Smooth muscle cell (in vitro differentiated cells): ENCODE measurements around the gene LUC7L2. TPM values are rescaled to one million over a fixed set of nuclear protein-coding genes. Genes with fewer than 3 reads are reported as not detected.
"Not testable (repeated sequence)": the region's sequence is repeated elsewhere in the genome, so short reads cannot be mapped to it uniquely, and the experiment has no call there.

Experiments
- DNase-seq: peaks from one replicate; lab custom pipeline; 2025; ENCODE audit not compliant: unreplicated experiment; lab: John Stamatoyannopoulos, UW
- H2AFZ ChIP-seq: fragments of 200-600 bp; sonication (generic); 2 replicates; pipeline ENCODE4 v1.6.0; 2016; ENCODE audit warnings: antibody characterized with exemption, low read depth, mild to moderate bottlenecking
- H3F3A ChIP-seq: fragments of 200-600 bp; sonication (generic); 2 replicates; pipeline ENCODE4 v1.6.0; 2017; ENCODE audit warnings: antibody characterized with exemption, low read depth
- H3K27ac ChIP-seq: fragments of 200-600 bp; sonication (generic); 2 replicates; pipeline ENCODE4 v1.5.1; 2016; ENCODE audit warnings: low read depth, mild to moderate bottlenecking
- H3K27me3 ChIP-seq: fragments of 200-600 bp; sonication (generic); 2 replicates; pipeline ENCODE4 v1.6.1; 2016; ENCODE audit warnings: low read depth, mild to moderate bottlenecking
- H3K36me3 ChIP-seq: fragments of 200-600 bp; sonication (generic); 2 replicates; pipeline ENCODE4 v1.5.1; 2016; ENCODE audit warnings: low read depth
- H3K4me1 ChIP-seq: fragments of 200-600 bp; sonication (generic); 2 replicates; pipeline ENCODE4 v1.5.1; 2016; ENCODE audit warnings: low read depth
- H3K4me2 ChIP-seq: fragments of 200-600 bp; sonication (generic); 2 replicates; pipeline ENCODE4 v1.6.0; 2016; ENCODE audit warnings: mild to moderate bottlenecking
- H3K4me3 ChIP-seq: fragments of 200-600 bp; sonication (generic); 2 replicates; pipeline ENCODE4 v1.5.1; 2016; ENCODE audit warnings: mild to moderate bottlenecking
- H3K79me2 ChIP-seq: fragments of 200-600 bp; sonication (generic); 2 replicates; pipeline ENCODE4 v1.6.0; 2016; ENCODE audit warnings: low read depth, mild to moderate bottlenecking
- H3K9ac ChIP-seq: fragments of 200-600 bp; sonication (generic); 2 replicates; pipeline ENCODE4 v1.6.0; 2016; ENCODE audit warnings: low read depth
- H3K9me3 ChIP-seq: fragments of 200-600 bp; sonication (generic); replicated peaks from 2 replicates; pipeline ENCODE4 v1.5.1; 2016; ENCODE audit warnings: low read depth
- H4K20me1 ChIP-seq: fragments of 200-600 bp; sonication (generic); 2 replicates; pipeline ENCODE4 v1.6.0; 2016; ENCODE audit warnings: low read depth
- CTCF ChIP-seq: fragments of 200-600 bp; sonication (generic); IDR thresholded peaks from 2 replicates; pipeline ENCODE4 v1.5.1; 2017; ENCODE audit warnings: borderline replicate concordance, mild to moderate bottlenecking, antibody characterized with exemption; ENCODE audit not compliant: insufficient read depth, poor library complexity, severe bottlenecking
- WGBS: methylation state at CpG from one replicate; pipeline ENCODE4 v1.1.7; 2016; ENCODE audit warnings: low lambda C conversion rate; 5-methylcytosine and 5-hydroxymethylcytosine counted together
- polyA plus RNA-seq: library from polyadenylated mRNA; unstranded; fragments of >200 nt; fragmentation: Nextera tagmentation; extraction: Ambion mirVana; gene quantifications from 2 replicates; pipeline ENCODE4 v1.2.1, GENCODE V29; 2016
- total RNA-seq: library from RNA; depleted of rRNA; stranded (reverse); fragments of >200 nt; gene quantifications from 2 replicates; pipeline ENCODE4 v1.2.3, GENCODE V29; 2014

Gene LUC7L2
- total and polyA plus RNA-seq, 2 experiments from 2014 or later = 60.0 to 70.5 TPM

- H3F3A ChIP-seq = no peaks in the 10 kb centered on the region
- TF ChIP-seq CTCF = no peak
- H3K27ac ChIP-seq = no peak overlapping the region
- H3K4me1 ChIP-seq = no peaks in the 10 kb centered on the region
- no peak overlapping the region for H3K9ac ChIP-seq
- DNase-seq = no peak
- H3K4me2 ChIP-seq = no peak overlapping the region
- no peak overlapping the region for H2AFZ ChIP-seq
- H3K9me3 ChIP-seq = no peaks in the 10 kb centered on the region
- H3K36me3 ChIP-seq = no peaks in the 10 kb centered on the region
- H4K20me1 ChIP-seq = no peaks in the 10 kb centered on the region
- H3K79me2 ChIP-seq = no peaks in the 10 kb centered on the region
- no peak overlapping the region for H3K4me3 ChIP-seq
- no peaks in the 10 kb centered on the region for H3K27me3 ChIP-seq
- 95% methylated on average over 8 of the region's 8 CpGs for WGBS
Measured at GRCh38 chr7:139456511-139456910, 96.8 kb downstream of the LUC7L2 start.

GRCh38 chr7:139457153-139457946 lies 97.7 kb downstream of the LUC7L2 start:
- Histone ChIP-seq H2AFZ (no peak overlapping the region), H3K36me3 (no peaks in the 10 kb centered on the region), H4K20me1 (no peaks in the 10 kb centered on the region), H3K4me3 (no peak overlapping the region), H3K4me2 (no peak overlapping the region), H3K4me1 (no peaks in the 10 kb centered on the region), H3K79me2 (no peaks in the 10 kb centered on the region), H3K9ac (no peak overlapping the region), H3F3A (no peaks in the 10 kb centered on the region), H3K27me3 (no peaks in the 10 kb centered on the region), H3K27ac (no peak overlapping the region), H3K9me3 (no peaks in the 10 kb centered on the region)
- no peak for DNase-seq
- no peak for TF ChIP-seq CTCF
- WGBS = 61% methylated on average over 15 of the region's 15 CpGs

- not testable (repeated sequence) for H4K20me1 ChIP-seq, H3K4me2 ChIP-seq, H3K27me3 ChIP-seq, H3K79me2 ChIP-seq, H3K9ac ChIP-seq, H3K4me3 ChIP-seq, H2AFZ ChIP-seq, H3F3A ChIP-seq, H3K4me1 ChIP-seq, DNase-seq, H3K27ac ChIP-seq, H3K36me3 ChIP-seq, H3K9me3 ChIP-seq
- 97% methylated on average over 12 of the region's 12 CpGs for WGBS
Measured at GRCh38 chr7:139463421-139463820, 103.7 kb downstream of the LUC7L2 start.

- not testable (repeated sequence) for H3K4me2 ChIP-seq, H3K36me3 ChIP-seq, H3K9me3 ChIP-seq, H3K4me1 ChIP-seq, H3K27me3 ChIP-seq, H3K9ac ChIP-seq, DNase-seq, H3K4me3 ChIP-seq, H3K79me2 ChIP-seq, H4K20me1 ChIP-seq, H3F3A ChIP-seq, H3K27ac ChIP-seq, H2AFZ ChIP-seq
- 98% methylated on average over 4 of the region's 4 CpGs for WGBS
Measured at GRCh38 chr7:139464511-139464910, 104.8 kb downstream of the LUC7L2 start.

GRCh38 chr7:139465072-139465471 lies 105.4 kb downstream of the LUC7L2 start:
- WGBS = 96% methylated on average over 10 of the region's 10 CpGs
- H2AFZ ChIP-seq, H3K9ac ChIP-seq, H3K4me1 ChIP-seq, H3K79me2 ChIP-seq, H3K27me3 ChIP-seq, DNase-seq, H4K20me1 ChIP-seq, H3F3A ChIP-seq, H3K36me3 ChIP-seq, H3K27ac ChIP-seq, H3K4me2 ChIP-seq, H3K9me3 ChIP-seq, H3K4me3 ChIP-seq: not testable (repeated sequence)

GRCh38 chr7:139467729-139468128 lies 108.0 kb downstream of the LUC7L2 start:
- not testable (repeated sequence) for H3K9me3 ChIP-seq, H3K79me2 ChIP-seq, H2AFZ ChIP-seq, H3F3A ChIP-seq, H3K27ac ChIP-seq, H4K20me1 ChIP-seq, H3K4me2 ChIP-seq, H3K4me3 ChIP-seq, DNase-seq, H3K27me3 ChIP-seq, H3K36me3 ChIP-seq, H3K9ac ChIP-seq, H3K4me1 ChIP-seq
- 60% methylated on average over 7 of the region's 7 CpGs for WGBS

GRCh38 chr7:139468281-139468680 lies 108.6 kb downstream of the LUC7L2 start:
- not testable (repeated sequence) for H3K4me1 ChIP-seq, H3F3A ChIP-seq, H3K79me2 ChIP-seq, H3K27me3 ChIP-seq, H3K36me3 ChIP-seq, H3K27ac ChIP-seq, H3K4me3 ChIP-seq, DNase-seq, H2AFZ ChIP-seq, H3K4me2 ChIP-seq, H3K9me3 ChIP-seq, H3K9ac ChIP-seq, H4K20me1 ChIP-seq
- 84% methylated on average over 5 of the region's 5 CpGs for WGBS
